HG03196 (cell line): ENCODE measurements around the gene KCNQ4.

Source experiments
- ATAC-seq: cut with Tn5 transposase; IDR thresholded peaks from one replicate; pipeline ENCODE4 v1.9.1; 2021; ENCODE audit not compliant: unreplicated experiment

KCNQ4 gene

DNA sequence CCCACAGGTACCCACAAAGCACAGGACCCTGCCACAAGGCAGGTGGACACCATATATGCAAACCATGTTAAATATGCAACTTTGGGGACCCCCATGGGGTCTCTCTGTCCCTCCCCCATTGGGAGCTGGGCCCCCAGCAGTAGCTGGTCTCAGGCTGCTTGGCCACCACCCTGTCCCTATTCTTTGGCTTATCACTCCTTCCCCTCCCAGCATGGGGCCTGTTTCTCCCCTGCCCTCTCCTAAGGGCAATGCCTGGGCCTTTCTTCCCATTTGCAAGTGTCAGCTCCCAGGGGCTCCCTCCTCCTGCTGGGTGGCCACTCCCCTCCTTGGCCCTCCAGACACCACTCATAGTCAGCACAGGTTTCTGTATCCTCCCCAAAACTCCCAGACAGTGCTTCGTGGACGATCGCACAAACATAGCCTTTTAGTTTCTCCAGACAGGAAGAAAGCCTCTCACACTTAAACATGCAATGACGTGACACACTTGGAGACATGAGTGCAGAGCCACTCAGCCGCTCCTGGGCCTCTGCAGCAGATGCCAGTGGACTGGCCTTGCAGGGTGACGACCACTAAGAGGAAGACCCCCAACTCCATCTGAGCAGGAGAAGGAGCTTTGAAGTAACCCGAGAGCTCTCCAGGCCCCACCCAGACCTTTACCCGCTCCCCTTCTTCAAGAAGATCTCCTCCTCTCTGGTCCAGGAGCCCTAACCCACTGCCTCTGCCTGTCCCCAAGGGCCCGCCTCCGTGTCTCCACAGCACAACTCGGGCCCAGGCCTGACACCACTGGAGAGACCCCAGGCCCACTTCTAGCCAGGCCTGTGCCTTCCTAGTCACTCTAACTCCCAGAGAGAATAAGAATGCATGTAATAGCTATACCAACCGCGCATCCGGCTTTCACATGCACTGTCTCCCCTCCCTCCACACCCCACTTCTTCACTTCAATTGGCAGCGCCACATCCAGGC, 55.7 kb downstream of the KCNQ4 start:
- ATAC-seq: no peak

DNA sequence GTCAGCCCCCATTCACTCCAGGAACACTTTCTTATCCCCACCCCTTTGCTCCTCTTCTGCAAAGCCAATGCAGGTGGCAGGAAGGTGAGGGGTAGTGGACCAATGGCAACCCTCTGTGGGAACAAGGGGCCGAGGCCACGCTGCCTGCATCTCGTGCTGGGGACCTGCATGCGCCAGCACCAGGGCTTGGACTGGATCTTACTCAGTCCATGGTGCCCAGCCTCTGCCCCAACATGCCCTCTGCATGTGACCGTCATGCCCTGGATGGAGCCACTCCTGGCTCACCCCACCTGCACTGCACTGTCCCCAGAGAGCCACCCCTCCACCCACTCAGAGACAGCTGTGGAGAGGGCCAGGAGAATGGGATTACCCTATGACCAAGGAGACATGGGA, 56.4 kb downstream of the KCNQ4 start:
- ATAC-seq: no peak

DNA sequence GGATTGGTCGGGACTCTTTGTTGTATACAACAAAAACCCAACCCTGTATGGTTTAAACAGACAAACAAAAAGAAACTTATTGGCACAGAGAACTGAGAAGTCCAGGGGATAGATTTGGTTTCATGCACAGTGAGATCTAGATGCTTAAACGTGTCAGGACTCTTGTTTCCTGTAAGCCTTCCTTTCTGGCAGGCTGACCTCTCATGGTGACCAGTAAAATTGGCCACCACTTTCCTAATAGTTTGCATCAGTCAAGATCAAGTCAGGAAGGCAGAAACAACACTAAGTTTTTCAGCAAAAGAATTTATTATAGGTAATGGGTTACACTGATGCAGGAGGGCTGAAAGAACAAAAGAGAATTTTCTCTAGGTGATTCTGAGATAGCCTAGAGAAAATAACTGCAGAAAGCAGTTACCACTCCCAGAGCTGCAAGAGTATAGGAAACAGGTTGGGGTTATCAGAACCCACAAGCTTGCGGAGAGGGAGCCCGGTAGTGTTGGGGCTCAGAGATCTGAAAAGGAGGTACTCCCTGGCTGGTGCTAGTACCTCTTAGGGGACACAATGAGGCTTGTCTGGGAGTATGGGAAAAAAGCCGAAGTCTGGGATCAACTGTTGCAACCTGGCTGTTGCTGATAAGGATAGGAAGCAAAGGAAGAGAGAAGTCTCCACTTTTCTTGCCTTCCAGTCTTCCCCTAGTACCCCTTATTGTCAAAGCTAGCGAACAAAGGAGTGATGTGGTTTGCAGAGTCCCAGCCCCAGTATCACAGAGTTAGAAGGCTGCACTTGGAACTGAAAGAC, 57.1 kb downstream of the KCNQ4 start:
- no peak for ATAC-seq

DNA sequence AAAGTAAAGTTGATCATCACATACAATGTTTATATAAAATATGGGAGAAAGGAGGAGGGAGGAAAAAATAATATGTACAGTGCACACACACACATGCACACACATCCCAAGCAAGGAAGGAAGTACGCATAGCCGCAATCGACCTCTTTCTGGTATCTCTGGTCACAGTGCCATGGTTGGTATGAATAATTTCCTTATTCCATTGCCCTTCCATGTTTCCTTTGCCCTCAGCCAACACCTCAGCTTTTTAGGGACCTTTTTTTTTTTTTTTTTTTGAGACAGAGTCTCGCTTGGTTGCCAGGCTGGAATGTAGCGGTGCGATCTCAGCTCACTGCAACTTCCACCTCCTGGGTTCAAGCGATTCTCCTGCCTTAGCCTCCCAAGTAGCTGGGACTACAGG, 58.0 kb downstream of the KCNQ4 start:
- ATAC-seq: no peak

DNA sequence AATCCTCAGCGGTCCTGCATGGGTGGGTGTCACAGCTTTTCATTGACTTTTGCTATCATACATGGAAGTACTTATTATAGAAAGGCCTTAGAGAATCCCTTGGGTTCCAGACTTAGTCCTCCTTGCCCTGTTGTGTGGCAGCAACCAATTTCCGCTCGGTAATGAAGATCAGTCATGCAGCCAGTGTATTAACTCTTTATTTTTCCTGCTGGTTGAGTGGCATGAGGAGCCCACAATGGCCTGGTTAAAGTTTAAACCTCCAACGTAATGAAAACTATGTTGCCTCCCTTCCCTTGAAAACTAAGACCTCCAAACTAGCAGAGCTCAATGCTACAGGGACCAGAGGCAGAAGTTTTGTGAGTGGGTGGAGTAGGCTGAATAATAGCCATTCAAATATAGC, 58.6 kb downstream of the KCNQ4 start:
- ATAC-seq: no peak

DNA sequence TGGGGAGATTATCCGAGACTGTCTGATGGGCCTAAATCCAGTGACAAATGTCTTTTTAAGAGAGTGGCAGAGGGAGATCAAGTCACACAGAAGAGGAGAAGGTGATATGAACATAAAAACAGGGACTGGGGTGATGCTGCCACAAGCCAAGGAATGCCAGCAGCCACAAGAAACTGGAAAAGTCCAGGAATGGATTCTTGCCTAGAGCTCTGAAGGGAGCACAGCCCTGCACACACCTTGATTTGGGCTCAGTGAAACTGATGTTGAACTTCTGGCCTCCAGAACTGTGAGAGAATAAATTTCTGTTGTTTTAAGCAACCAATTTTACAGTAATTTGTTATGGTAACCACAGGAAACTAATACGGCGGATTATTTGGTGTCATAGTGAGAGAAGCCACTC, 59.1 kb downstream of the KCNQ4 start:
- no peak for ATAC-seq

DNA sequence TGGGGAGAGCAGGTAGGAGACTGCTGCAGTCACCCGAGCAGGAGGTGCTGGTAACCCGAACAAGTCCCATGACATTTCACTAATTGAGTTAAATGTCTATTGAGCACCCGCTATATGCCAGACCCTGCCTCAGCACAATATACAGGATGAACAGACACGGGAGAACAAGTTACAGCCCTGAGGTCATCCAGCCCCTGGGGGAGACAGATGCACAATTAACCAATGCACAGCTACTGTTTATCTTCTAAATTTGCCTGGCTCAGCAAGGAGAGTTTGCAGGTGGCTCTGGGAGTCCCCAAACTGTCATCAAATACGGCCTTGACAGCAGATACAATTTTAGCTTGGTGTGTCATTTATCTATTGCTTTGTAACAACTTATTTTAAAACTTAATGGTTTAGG, 60.5 kb downstream of the KCNQ4 start:
- no peak for ATAC-seq

DNA sequence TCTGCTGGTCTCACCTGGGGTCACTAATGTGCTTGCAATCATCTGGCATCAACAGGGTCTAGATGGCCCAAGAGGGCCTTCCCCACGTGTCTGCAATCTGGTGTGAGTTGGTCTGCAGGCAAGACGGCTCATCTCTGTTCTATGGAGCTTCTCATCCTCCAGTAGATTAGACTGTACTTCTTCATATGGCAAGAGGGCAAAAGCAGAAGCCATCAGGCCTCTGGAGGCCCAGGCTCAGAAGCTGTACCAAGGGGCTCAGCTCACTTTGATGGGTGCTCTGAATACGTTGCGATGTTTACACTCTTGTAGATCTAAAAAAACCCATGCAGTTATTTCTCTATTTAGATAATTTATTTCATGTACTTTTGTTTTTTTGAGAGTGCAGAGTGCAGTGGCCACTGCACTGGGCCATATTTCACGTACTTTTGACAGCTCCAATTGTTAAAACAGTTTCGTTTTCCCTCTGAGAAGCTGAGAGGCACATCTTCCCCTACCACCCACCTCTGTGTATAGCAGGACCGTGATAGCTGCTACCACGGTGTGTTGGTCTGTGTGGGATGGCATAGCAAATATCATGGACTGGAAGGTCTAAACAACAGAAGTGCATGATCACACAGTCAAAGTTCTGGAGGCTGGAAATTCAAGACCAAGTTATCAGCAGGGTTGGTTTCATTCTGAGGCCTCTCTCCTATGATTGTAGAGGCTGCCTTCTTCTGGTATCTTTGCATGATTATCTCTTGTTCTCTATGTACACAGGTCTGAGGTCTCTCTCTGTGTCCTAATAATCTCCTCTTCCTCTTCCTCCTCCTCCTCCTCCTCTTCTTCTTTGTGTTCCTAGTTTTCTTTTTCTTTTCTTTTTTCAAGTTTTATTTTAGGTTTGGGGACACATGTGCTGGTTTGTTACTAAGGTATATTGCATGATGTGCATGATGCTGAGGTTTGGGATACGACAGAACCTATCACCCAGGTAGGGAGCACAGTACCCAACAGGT, 61.6 kb downstream of the KCNQ4 start:
- no peak for ATAC-seq

DNA sequence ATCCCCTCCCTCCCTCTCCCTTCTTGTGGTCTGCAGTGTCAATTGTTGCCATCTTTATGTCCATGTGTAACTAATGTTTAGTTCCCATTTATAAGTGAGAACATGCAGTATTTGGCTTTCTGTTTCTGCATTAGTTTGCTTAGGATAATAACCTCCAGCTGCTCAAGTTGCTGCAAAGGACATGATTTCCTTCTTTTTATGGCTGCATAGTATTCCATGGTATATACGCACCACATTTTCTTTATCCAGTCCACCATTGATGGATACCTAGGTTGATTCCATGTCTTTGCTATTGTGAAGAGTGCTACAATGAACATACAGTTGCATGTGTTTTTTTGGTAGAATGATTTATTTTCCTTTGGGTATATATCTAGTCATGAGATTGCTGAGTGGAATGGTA, 62.3 kb downstream of the KCNQ4 start:
- no peak for ATAC-seq

DNA sequence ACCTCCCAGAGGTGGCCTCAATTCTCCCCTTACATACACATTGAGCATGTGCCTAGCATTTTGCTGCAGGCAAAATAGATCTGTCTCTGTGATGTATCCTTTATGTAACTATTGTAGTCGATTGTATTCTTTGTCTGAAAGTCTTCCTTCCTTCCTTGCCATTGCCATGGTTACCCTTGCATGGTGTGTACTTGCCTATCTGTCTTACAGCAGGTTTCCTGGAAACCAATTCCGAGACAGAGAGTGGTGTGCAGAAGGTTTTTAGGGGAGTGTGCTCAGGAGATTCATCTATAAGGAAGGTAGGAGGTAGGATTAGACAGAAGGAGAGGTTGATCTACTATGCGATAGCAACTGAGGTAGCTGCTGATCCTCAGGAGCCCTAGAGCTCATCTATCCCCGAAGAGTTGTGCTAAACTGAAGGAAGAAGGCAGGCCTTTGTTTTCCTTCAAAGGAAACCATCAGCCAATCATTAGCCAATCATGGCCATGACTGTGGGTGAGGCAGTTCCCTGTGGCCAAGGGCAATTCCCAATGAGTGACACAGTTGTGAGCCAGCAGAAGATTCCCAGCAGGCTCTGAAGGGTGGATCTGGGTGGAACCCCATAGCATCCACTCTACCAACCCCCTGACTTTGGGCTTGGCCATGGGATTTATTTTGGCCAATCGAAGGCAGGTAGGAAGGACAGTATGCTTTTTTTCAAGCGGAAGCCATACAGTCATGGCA, 63.6 kb downstream of the KCNQ4 start:
- no peak for ATAC-seq

DNA sequence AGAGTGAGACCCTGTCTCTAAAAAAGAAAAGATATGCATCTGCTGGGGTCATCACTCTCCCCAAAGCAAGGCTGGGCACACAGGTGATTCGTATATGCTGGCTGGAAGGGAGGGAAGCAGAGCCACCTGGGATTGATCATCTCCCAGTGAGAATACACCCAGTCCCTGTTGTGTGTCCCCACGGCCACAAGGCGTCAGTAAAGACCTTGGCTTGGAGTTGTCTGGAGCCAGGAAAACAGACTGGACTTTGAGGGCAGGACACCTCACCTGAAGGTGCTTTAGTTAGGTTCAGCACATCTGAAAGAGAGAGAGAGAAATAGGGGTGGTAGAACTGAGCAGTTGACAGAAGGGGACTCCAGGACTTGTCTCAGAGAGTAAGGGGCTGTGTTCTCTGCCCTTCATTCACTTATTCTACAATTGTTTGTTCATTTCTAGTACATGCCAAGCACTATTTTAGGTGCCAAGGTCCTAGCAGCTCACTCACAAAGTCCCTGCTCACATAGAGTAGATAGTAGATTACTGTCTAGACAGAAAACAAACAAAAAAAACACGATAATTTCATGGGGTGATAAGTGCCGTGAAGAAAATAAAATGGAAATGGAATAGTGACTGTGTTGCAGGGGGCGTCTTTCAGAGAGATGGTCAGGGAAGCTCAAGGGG, 65.1 kb downstream of the KCNQ4 start:
- no peak for ATAC-seq

DNA sequence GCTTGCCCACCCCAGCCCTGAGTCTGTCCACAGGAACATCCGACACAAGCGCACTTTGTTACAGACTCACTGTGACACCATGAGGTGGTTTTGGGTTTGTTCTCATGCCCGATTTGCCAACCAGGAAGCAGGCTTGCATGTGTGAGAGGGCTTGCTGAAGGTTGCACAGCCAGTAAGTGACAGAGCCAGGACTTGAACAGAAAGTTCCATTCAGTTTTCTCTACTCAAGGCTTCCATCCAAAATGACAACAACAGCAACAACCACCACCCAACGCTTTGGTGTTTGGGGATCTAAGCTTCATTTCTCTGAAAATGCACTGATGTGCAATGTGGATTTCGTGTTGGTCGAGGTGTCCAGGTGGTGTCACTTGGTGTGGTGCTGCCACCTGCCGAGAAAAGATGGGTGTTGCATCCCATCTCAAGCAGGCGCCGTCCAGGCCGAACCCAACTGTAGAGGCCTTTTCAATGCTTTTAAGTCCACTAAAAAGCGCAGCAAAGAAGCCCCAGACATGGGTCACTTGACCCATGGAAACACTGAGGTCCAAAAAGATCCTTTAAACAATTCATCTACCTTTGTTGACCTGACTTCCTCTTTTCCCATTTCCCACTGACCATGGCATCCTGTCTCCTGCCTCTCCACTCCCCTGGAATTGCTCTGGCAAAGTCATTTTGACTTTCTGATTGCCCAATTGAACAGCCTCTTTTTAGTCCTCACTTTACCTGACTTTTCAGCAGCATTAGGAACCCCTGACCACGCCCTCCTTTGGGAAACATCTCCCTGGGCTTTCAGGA, 66.4 kb downstream of the KCNQ4 start:
- peak; percentile 48 for ATAC-seq

DNA sequence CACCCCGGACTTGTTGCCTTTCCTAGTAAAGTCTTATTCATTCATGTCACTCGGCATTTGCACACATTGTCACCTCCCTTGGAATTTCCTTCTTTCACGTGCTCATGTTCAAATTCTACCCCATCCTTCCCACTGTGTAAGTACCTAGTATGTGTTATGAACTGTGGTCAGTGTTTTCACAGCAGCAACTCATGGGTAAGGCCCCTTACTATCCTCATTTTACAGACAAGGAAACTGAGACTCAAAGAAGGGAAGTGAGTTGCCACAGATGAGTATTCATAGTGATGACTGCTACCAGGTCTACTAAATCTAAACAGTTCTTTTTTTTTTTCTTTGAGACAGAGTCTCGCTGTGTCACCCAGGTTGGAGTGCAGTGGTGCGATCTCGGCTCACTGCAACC, 68.1 kb downstream of the KCNQ4 start:
- ATAC-seq: no peak

DNA sequence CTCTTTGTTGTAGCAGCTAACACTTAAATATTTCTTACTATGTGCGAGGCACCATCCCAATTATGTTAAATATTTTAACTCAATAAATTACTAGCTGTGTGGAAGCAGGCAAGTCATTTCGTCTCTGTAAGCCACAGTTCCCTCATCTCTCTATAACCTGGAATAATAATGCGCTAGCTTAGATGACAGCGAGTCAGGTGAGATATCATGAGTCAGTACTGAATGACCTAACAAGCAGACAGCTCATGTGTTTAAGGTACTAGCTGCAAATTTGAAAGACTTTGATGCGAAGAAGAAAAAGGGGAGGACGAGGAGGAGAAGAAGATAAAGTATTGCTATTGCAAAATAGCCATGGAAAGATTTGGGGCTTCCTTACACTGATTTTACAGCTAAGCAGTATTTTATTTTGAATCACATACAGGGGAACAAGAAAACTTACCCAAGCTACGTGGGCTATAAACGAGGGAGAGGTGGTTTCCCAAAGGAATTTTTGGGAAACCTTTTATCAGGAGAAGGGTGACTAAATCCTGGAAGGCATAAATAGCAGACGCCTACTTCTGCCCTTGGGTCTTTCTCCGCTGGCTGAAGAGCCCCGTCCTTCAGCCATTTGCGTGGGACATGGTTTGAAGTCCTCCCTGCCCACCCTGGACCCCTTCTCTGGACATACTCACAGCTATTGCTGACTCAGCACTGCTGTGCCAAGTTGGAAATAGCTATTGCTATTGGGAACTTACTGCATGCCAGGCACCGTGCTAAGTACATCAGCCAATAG, 69.7 kb downstream of the KCNQ4 start:
- ATAC-seq: no peak

DNA sequence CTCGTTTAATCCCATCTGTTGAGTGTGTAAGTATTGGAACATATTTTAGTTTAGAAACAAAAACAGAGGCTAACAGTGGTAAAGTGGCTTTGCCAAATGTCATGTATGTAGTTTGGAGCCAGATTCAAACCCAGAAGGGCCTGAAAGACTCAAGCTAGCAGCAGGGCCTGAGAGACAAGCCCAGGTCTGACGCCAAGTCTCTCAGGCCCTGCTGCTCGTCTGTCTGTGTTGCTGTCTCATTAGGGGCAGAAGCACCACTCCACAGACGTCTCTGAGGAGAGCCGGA, 70.2 kb downstream of the KCNQ4 start:
- ATAC-seq: no peak

DNA sequence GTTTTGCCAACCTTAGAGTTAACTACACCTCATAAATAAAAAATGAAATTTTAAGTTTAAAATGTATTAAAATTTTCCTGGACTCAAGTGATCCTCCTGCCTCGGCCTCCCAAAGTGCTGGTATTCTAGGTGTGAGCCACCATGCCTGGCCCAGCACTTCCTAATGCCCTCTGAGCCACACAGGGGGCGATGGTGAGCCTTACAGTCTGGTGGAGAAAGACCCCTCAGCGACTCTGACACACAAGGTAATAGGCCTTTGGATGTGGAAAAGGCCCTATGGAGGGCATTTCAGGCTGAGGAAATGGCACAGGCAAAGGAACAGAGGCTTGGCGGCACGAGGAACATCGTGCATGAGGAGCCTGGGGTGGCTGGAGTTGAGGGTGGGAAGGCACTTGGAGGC, 71.9 kb downstream of the KCNQ4 start:
- ATAC-seq: no peak

DNA sequence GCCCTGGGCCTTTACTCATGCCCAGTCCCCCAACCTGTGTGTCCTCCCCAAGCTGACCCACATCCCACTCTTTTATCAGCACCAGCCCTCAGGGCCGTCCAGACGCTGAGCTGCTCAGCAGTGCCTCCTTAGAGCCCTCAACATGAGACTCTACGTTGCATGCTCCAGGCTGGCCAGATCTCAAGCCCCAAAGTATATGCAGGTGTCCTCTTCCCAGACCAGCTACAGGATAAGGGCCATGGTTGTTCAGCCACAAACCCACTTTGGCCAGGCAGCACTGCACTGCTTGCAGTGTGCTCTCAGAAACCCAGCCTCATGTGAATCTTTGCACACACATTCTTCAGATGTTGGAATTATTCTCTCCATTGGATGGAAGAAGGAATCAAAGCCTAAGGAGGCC, 72.5 kb downstream of the KCNQ4 start:
- no peak for ATAC-seq

DNA sequence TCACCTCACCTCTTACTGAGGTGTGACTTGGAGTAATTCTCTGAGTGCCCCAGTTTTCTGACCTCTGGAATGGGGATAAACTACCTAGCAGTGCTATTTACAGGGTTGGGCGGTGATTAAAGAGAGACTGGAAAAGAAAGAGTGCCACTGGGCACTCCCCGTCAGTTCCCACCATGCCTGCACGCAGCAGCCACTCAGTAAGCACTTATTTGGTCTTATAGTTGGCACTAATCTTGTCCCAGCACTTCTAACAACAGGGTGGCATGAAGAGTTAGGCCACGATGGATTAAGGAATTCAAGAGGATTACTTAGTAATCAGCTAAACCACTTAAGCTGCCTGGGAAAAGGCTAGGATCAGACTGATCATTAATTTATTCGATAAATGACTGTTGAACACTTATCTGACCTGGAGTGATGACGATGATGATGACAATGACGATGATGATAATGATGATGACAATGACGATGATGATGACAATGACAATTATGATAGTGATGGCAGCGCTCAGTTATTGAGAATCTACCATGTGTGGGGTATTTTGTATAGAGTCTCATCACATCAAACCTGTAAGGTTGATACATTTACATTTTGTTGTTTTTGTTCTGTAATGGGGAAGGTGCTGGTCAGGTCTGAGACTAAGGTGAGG, 73.2 kb downstream of the KCNQ4 start:
- ATAC-seq: no peak
